ENCODE data around the gene PLOD2.

Gene PLOD2

DNA sequence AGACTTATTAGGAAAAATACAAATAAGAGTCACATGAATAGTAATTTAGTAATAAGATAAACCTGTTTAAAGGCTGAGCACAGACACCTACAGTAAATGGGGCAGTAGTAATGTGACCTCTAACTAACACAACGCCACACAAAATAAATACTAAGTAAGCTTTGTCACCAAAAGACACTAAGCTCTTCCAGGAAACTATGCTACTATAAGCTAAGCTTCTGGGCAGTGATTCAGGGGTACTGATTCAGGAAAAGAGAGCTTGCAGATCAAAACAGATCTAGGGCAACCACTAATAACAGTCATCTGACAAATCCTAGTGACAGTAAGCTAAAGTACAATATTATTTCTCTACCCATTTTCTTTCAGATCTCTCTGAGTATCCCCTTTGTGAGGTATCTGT is 68.8 kb downstream of the PLOD2 start:
- DNase-seq: no peak

DNA sequence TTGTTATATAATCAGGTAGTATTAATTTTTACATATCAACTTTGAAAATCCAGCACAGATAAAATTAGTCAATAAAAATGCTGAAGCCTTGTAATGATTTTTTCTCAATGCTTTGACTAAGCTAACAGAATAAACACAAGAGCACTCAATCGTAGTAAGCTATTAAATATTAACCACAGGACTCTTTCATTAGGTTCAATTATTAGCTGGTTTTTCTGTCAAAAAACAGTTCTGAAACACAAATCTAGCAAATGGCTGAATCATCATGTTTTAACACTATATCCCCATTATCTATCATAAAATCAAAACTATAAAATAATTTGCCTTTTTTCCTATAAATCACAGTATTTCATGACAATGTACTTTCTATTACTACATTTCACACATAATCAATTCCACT is 69.6 kb downstream of the PLOD2 start:
- no peak for DNase-seq

GRCh38 chr3:146090521-146090920 is 70.5 kb downstream of the PLOD2 start:
- DNase-seq: no peak

- DNase-seq: no peak
Observed at GRCh38 chr3:146088840-146089239, 72.1 kb downstream of the PLOD2 start.

GRCh38 chr3:146087116-146087515 is 73.9 kb downstream of the PLOD2 start:
- no peak for DNase-seq

GRCh38 chr3:146086211-146086610 is 74.8 kb downstream of the PLOD2 start:
- DNase-seq: no peak

DNA sequence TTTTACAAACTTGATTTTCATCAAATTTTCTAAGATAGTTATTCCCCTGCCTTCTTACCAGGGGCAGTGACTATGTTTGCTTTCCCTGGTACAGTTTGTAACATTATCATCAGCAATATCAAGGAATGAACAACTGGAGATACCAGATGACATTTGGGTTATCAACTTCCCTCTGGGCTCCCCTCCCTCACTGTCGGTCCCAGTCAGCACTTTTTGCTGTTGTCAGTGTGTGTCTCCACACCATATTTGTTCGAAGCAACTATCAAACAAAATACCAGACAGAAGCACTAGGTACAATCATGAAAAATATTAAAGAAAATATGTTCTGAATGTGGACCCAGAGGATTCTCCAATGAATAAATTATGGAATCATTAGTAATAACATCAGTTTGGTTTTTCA is 75.3 kb downstream of the PLOD2 start:
- no peak for DNase-seq

DNA sequence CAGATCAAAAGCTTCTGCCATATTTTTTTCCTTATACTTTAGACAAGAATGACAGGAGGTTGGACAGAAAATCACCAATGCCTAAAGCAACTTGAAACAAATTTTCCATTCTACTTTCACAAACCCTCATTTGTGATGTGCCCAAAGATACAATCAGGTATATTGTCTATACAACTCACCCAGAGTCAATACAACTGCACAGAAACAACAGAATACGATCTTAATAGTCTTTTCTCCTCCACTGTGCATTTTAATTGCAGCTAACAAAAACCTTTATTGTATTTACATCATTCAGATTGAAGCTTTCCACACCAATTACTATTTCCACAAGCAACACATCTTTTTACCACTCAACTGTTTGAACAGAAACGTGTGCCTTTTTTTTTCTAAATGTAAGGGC is 80.4 kb downstream of the PLOD2 start:
- no peak for DNase-seq

GRCh38 chr3:146078031-146078430 is 83.0 kb downstream of the PLOD2 start:
- DNase-seq: no peak

DNA sequence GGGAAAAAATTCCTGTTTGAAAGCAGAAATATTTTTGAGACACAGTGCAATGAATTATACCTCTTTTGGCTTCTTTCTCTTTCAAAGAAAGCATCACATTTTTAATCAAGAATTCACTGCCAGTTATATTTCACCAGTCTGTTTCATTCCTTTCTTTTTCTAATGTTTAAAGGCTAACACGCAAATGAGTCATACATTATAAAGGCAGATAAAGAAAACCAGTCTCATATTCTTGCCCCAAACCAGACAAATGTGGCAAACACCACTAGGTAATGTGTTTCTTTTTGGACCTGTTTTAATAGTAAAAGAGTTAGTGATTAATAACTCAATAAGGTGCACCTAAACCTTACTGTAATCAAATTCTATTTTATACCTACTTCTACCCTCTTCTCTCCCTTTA is 83.8 kb downstream of the PLOD2 start:
- no peak for DNase-seq

GRCh38 chr3:146072824-146073223 is 88.2 kb downstream of the PLOD2 start:
- no peak for DNase-seq

- no peak for DNase-seq
Observed at GRCh38 chr3:146072061-146072460, 88.9 kb downstream of the PLOD2 start.

GRCh38 chr3:146071632-146072031 is 89.4 kb downstream of the PLOD2 start:
- no peak for DNase-seq

DNA sequence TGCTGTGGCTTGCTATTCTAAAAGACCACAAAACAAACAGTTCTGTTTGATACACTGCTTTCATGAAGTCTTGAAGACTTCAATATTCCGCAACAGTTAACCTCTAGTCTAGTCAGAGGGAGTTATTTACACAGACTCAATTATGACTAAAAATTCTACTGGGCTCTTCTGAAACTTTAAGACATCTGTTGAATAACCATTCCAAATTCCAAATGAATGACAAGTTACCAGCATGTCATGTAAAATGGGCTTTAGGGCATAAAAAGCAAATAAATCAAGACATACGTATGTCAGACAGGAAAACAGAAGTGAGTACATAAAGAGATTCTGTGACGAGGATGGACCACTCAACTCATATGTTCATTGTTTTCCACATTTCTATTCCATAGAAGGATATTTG is 93.9 kb downstream of the PLOD2 start:
- no peak for DNase-seq

GRCh38 chr3:146065573-146066006 is 95.4 kb downstream of the PLOD2 start:
- DNase-seq: no peak

- DNase-seq: no peak
Observed at GRCh38 chr3:146058241-146058640, 102.7 kb downstream of the PLOD2 start.

- DNase-seq: no peak
Observed at GRCh38 chr3:146052791-146053310, 108.1 kb downstream of the PLOD2 start.

GRCh38 chr3:146052056-146052790 is 108.8 kb downstream of the PLOD2 start:
- DNase-seq: no peak

DNA sequence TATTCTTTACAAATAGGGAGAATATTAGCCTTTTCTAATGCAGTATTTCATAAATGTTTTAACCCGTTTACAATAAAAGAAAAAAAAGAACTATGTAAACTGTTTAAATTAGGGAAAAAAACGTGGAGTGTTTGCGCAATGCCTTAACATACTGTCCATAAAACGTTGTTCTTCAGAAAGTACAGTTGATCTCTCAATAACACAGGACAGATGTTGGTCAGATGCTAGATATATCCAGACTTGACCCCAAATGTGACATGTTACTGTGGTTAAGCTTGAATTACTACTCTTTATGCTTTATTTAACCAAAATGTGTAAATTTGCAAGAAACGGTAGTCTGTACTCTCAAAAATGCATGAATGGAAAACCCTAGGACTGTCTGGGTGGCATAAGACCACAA is 110.3 kb downstream of the PLOD2 start:
- DNase-seq: no peak

DNA sequence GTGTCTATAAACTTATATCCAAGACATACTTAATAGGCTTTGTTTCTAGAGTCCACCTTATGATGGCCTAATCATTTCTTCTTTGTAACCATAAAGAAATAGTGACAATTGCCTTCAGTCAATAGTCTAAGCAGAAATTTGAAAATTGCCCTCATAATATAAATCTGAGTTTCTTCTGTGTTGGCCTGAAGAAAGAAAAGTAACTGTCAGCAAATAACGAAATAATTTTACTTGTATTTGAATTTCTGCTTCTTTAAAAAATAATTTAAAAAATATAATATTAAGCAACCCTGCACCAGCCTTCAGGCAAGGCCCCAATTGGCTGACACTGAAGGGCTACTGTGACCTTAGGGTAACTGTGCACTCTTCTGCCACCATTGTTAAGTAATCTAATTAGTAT is 113.5 kb downstream of the PLOD2 start:
- DNase-seq: no peak

- DNase-seq: no peak
Observed at GRCh38 chr3:146044046-146044445, 116.9 kb downstream of the PLOD2 start.

DNA sequence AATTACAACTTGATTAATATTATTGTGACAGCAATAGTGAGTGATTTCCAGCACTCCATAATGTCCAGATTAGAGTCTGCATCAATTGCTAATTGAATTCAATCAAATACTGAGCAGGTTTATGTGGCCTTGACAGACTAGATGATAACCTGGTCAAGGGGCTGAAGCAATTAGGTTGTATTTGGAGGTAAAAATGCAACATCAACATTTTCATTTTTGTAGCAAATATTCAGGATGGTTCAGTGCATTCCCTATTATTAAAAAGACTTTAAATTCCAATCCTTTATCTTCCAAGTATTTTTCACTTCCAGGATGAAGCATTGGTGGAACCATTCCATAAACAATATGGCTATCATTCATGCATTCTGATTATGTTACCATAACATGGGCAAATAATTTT is 120.4 kb downstream of the PLOD2 start:
- no peak for DNase-seq

GRCh38 chr3:146037697-146038096 is 123.3 kb downstream of the PLOD2 start:
- no peak for DNase-seq

- DNase-seq: no peak
Observed at GRCh38 chr3:146036281-146036680, 124.7 kb downstream of the PLOD2 start.

GRCh38 chr3:146035366-146035765 is 125.6 kb downstream of the PLOD2 start:
- DNase-seq: no peak

Data from cortex of kidney (tissue), 1 donor.